ENCODE data around the gene NCOA4.
"Not testable (repeated sequence)": the region's sequence is repeated elsewhere in the genome, so short reads cannot be mapped to it uniquely, and the experiment has no call there.

NCOA4 gene

DNA sequence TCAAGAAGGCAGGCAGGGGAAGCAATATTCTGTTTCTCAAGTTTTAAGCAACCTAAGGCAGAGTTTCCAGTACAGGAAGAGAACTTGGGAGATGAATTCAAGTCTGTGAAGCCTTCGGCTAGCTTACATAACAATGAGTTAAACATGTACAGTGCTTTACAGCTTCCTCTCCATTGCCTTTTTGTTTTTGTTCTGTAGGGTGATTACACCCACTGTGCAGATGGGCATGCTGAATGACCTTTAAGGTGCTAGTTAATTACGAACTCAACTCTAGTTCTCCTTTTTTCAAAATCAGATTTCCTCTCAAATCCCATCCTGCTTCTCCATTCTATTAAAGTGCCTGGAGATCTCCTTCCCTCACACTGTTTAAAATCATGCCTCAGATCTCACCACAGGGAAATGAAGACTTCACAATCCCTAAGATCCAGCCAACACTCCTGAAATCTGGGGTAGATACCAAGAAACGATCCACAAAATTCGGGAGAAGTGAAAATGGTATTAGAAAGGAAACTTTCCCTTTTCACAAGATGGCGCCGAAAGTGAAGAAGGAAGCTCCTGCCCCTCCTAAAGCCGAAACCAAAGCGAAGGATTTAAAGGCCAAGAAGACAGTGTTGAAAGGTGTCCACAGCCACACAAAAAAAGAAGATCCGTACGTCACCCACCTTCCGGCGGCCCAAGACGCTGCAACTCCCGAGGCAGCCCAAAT is 32.5 kb upstream of the NCOA4 start:
- no peaks in the 10 kb centered on the region for H3K36me3 ChIP-seq (replicated peaks)
- no peaks in the 10 kb centered on the region for H3K27me3 ChIP-seq (ENCODE audit: low read depth)
- H3K9me3 ChIP-seq, result no peaks in the 10 kb centered on the region
- H3K4me3 ChIP-seq, result no peak overlapping the region
- in situ Hi-C loops (cut with MboI; ENCODE audit: low sequenced_read_pairs), result no loop called here
- H3K4me1 ChIP-seq, result no peaks in the 10 kb centered on the region
- no peak for DNase-seq (ENCODE audit: low spot score in 2 of 2)

DNA sequence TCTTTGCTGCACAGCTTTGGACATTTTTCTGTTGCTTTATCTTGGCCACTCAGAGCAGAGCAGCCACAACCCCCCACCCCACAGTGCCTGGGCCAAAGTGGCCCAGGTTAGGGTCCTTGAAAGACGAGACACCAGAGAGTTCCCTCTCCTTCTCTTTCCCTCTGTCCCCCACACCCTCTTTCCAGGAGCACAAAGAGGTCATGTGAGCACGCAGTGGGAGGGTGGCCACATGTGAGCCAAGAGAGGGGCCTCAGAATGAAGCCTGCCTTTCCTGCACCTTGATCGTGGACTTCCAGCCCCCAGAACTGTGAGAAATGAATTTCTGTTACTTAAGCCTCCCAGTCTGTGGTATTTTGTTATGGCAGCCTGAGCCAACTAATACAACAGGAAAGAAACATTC is 30.3 kb upstream of the NCOA4 start:
- Histone ChIP-seq H3K4me1 (no peaks in the 10 kb centered on the region), H3K36me3 (replicated peaks) (no peaks in the 10 kb centered on the region), H3K27me3 (ENCODE audit: low read depth) (no peaks in the 10 kb centered on the region), H3K4me3 (no peak overlapping the region), H3K9me3 (no peaks in the 10 kb centered on the region)
- in situ Hi-C loops (cut with MboI; ENCODE audit: low sequenced_read_pairs), result no loop called here
- DNase-seq (ENCODE audit: low spot score in 2 of 2), result no peak

DNA sequence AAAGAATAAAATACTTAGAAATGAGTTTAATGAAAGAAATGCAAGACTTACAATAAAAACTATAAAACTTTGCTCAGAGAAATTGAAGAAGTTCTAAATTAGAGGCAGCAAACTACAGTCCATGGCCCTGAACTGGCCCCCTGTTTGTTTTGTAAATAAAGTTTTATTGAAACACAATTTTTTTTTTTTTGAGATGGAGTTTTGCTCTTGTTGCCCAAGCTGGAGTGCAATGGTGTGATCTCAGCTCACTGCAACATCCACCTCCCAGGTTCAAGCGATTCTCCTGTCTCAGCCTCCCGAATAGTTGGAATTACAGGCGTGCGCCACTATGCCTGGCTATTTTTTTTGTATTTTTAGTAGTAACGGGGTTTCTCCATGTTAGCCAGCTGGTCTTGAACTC is 27.5 kb upstream of the NCOA4 start:
- H3K4me3 ChIP-seq; H3K9me3 ChIP-seq; H3K27me3 ChIP-seq (ENCODE audit: low read depth); H3K36me3 ChIP-seq (replicated peaks); H3K4me1 ChIP-seq; DNase-seq (ENCODE audit: low spot score in 2 of 2); in situ Hi-C loops (cut with MboI; ENCODE audit: low sequenced_read_pairs): not testable (repeated sequence)

DNA sequence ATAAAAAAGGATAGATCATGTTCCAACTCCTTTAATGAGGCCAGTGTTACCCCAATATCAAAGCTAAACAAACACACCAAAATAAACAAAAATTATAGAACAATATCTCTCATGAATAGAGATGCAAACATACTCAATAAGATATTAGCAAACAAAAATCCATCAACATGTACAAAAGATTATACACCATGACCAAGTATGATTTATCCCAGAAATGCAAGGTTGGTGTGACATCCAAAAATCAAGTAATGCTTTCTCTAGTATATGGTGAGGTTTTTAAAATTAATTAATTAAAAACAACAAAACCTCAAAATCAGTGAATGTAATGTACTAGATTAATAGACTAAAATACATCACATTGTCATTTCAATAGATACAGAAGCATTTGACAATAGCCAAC is 26.6 kb upstream of the NCOA4 start:
- no peak overlapping the region for H3K4me3 ChIP-seq
- H3K27me3 ChIP-seq (ENCODE audit: low read depth), result no peaks in the 10 kb centered on the region
- no peaks in the 10 kb centered on the region for H3K36me3 ChIP-seq (replicated peaks)
- no peaks in the 10 kb centered on the region for H3K9me3 ChIP-seq
- no peaks in the 10 kb centered on the region; the same call in 1 of the 2 replicates for H3K4me1 ChIP-seq
- in situ Hi-C loops (cut with MboI; ENCODE audit: low sequenced_read_pairs), result no loop called here
- no peak for DNase-seq (ENCODE audit: low spot score in 2 of 2)

DNA sequence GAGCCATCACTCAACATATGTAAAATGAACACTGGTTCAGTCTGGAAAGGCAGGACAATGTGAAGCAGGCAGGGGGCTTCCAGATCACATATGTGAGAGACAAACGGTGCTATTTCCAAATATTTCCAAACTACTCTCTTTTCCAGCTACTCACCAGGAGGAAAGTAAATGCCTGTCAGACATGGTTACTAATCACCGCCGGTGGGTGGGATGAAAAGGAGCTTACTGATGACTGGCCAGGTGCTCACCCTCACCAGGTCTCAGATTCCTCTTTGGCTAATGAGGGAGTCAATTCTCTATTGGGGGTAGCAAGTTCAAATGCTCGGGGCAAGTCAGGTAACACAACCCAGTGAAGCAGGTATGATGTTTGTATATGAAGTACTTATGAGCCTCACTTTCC is 25.3 kb upstream of the NCOA4 start:
- no peaks in the 10 kb centered on the region for H3K27me3 ChIP-seq (ENCODE audit: low read depth)
- no peaks in the 10 kb centered on the region; the same call in 1 of the 2 replicates for H3K4me1 ChIP-seq
- no peak overlapping the region for H3K4me3 ChIP-seq
- H3K36me3 ChIP-seq (replicated peaks), result no peaks in the 10 kb centered on the region
- in situ Hi-C loops (cut with MboI; ENCODE audit: low sequenced_read_pairs), result no loop called here
- H3K9me3 ChIP-seq, result no peaks in the 10 kb centered on the region
- DNase-seq (ENCODE audit: low spot score in 2 of 2), result no peak

DNA sequence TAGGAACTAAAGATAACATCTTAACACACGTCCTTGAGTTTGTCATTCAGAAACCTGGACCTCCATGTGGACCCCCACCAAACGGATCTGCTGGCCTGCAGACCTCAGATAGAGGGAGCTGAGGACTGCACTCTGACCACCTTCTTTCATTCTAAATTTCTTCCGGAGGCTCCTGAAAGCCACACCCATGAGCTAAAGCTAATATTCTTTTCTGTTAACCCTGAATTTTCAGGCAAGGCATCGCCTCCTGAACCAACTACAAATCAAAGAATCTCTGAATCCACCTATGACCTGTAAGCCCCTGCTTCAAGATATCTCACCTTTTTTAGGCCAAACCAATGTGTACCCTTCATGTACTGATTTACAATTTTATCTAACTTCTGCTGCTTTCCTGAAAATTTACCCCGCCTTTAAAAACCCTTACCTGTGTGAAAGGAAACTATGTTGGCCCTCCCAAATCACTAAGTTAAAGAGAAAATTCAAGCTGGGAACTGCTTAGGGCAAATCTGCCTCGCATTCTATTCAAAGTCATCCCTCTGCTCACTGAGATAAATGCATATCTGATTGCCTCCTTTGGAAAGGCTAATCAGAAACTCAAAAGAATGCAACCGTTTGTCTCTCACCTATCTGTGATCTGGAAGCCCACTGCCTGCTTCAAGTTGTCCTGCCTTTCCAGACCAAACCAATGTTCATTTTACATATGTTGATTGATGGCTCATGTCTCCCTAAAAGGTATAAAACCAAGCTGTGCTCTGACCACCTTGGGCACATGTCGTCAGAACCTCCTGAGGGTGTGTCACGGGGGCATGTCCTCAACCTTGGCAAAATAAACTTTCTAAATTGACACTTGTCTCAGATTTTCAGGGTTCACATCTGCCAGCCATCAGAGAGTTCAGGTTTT is 23.4 kb upstream of the NCOA4 start:
- Histone ChIP-seq H3K4me3 (no peak overlapping the region), H3K4me1 (no peaks in the 10 kb centered on the region; the same call in 1 of the 2 replicates), H3K9me3 (no peaks in the 10 kb centered on the region), H3K27me3 (ENCODE audit: low read depth) (no peaks in the 10 kb centered on the region), H3K36me3 (replicated peaks) (no peaks in the 10 kb centered on the region)
- DNase-seq (ENCODE audit: low spot score in 2 of 2), result no peak
- in situ Hi-C loops (cut with MboI; ENCODE audit: low sequenced_read_pairs), result no loop called here

DNA sequence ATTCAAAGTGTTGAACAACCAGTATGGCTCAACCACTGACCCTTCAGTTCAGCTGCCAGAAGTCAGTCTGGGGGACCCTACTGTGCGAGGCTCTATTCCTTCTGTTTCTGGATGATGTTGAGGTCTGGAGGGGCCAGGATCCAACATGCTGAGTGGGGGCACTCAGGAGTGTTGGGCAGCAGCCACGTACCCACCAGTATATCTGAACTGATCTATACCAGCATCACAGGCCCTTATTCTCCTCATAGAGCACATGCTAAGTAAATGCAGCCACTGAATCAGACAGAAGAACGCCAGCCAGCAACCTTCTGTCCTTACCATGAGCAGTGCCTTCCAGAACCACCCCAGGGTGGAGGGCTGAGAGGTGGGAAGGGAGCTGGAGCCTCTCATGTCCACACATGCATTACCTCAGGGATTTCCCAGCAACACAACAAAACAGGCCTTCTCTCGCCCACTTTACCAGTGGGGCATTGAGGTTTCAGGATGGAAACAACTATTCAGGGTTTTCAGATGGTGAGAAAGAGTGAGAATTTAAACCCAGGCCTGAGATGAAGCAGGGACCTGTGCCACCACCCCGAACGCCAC is 22.5 kb upstream of the NCOA4 start:
- no peaks in the 10 kb centered on the region; the same call in 1 of the 2 replicates for H3K4me1 ChIP-seq

DNA sequence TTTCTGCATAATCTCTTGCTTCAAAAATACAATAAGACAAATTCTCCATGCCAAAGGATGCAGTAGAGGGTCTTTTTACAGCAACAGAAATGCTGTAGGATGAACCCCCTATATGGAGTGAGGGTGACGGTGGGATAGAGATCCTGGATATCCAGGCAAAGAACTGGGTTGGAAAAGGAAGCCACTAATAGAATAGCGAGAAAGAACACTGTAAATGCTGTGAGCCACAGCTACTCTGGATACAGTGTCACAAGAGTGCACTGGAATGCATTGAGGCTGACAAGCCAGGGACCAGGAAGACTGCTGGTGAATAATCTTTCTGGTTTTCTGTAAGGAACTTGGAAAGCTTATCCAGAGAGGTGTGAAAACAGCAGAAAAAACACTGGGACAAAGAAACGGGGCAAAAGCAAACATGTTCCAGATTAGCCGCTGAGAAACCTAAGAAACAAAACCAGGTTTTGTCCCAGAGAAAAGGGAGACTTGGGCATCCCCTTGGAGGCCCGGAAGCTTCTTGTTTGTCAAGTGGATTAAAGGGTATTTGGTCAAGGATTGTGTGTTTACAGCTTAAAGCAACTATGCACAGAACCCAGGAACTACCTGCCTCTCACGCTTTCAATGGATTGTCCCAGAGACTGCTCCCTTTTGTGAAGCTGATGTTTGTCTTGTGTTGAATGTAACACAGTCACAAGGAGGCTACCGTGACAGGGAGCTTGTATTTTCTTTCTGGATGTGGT is 21.8 kb upstream of the NCOA4 start:
- H3K27me3 ChIP-seq (ENCODE audit: low read depth), result no peaks in the 10 kb centered on the region
- no peaks in the 10 kb centered on the region; the same call in 1 of the 2 replicates for H3K4me1 ChIP-seq
- H3K36me3 ChIP-seq (replicated peaks), result no peaks in the 10 kb centered on the region
- in situ Hi-C loops (cut with MboI; ENCODE audit: low sequenced_read_pairs), result no loop called here
- no peaks in the 10 kb centered on the region for H3K9me3 ChIP-seq
- H3K4me3 ChIP-seq, result no peak overlapping the region
- peak; percentile 30 to 46 for DNase-seq (ENCODE audit: low spot score in 2 of 2)

More for the DNA sequence above, 22.5 kb upstream of the NCOA4 start:
- Histone ChIP-seq H3K9me3 (no peaks in the 10 kb centered on the region), H3K27me3 (ENCODE audit: low read depth) (no peaks in the 10 kb centered on the region), H3K36me3 (replicated peaks) (no peaks in the 10 kb centered on the region), H3K4me3 (no peak overlapping the region)
- in situ Hi-C loops (cut with MboI; ENCODE audit: low sequenced_read_pairs), result no loop called here
- no peak for DNase-seq (ENCODE audit: low spot score in 2 of 2)

DNA sequence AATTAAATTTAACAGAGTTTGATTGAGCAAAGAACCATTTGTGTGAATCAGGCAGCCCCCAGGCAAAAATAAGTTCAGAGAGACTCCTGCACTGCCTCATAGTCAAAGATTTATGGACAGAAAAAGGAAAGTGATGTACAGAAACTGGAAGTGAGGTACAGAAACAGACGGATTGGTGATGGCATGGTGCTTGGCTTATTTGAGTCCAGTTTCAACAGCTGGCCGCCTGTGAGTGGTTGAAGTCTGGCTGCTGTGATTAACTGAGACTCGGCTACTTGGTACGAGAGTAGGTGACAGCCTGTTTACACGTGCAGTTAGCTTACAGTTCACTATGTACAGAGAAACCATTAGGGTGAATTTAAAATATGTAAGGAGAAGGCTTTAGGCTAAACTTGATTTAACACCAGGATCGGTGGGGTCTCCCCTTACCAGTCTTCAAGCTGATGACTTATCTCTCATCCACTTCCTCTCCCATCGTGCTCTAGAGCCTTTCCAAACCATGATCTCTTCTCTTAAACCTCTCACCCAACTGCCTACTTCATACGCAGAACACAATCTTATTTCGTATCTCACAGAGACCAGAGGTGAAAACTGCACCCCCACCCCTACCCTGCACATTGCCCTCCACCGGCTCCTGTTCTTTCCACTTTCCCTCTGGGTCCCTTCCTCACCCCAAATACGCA is 20.7 kb upstream of the NCOA4 start:
- H3K4me3 ChIP-seq, result no peak overlapping the region
- no peak for DNase-seq (ENCODE audit: low spot score in 2 of 2)
- H3K9me3 ChIP-seq, result no peaks in the 10 kb centered on the region
- in situ Hi-C loops (cut with MboI; ENCODE audit: low sequenced_read_pairs), result no loop called here
- no peaks in the 10 kb centered on the region for H3K36me3 ChIP-seq (replicated peaks)
- no peaks in the 10 kb centered on the region; the same call in 1 of the 2 replicates for H3K4me1 ChIP-seq
- H3K27me3 ChIP-seq (ENCODE audit: low read depth), result no peaks in the 10 kb centered on the region; the same call in 1 of the 2 replicates

DNA sequence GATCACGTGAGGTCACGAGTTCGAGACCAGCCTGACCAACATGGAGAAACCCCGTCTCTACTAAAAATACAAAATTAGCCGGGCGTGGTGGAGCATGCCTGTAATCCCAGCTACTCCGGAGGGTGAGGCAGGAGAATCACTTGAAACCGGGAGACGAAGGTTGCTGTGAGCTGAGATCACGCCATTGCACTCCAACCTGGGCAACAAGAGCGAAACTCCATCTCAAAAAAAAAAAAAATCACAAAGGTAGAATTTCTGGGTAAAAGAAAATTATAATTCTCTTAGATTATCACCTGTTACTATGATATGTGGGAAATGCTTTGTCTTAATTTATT is 19.0 kb upstream of the NCOA4 start:
- DNase-seq (ENCODE audit: low spot score in 2 of 2); H3K27me3 ChIP-seq (ENCODE audit: low read depth); H3K36me3 ChIP-seq (replicated peaks); H3K9me3 ChIP-seq; H3K4me3 ChIP-seq; H3K4me1 ChIP-seq; in situ Hi-C loops (cut with MboI; ENCODE audit: low sequenced_read_pairs): not testable (repeated sequence)

DNA sequence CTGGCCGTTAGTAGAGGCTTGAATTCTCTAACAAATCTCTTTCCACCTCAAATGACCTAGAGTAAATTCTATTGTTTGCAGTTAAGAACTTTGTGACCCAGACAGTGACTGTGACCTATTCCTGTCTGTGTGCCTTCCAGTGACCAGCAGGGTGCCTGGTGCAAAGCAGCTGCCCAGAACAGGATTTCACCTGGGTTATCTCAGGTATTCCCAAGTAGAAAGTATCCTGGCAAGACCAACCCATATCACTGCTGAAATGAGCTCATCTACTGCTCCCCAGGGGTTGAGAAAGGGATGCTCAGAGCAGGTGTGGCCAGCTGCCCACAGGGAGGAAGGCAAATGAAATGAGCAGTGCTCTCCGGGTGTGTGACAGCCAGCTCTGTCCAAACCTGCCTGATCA is 17.7 kb upstream of the NCOA4 start:
- no peaks in the 10 kb centered on the region for H3K9me3 ChIP-seq
- H3K36me3 ChIP-seq (replicated peaks), result no peaks in the 10 kb centered on the region
- DNase-seq (ENCODE audit: low spot score in 2 of 2), result no peak
- in situ Hi-C loops (cut with MboI; ENCODE audit: low sequenced_read_pairs), result no loop called here
- H3K4me1 ChIP-seq, result no peaks in the 10 kb centered on the region; the same call in 1 of the 2 replicates
- H3K4me3 ChIP-seq, result no peak overlapping the region
- H3K27me3 ChIP-seq (ENCODE audit: low read depth), result no peaks in the 10 kb centered on the region; the same call in 1 of the 2 replicates

DNA sequence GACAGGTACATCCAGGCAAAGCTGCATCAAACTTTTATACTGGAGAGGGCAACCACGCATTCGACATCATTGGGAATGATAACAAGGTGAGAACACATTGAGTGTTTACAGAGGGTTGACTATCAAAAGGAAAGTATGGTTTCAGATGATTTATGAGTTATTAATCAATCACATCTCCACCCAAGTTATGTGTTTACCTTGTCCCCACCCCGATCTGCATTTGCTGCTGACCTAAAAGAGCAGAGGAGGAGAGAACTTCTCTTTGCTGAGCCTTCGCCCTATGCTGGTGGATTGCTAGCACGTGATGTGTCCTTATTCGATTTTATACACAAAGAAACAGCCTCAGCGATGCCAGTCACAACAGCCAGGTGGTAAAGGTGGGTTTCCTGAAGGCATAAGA is 15.8 kb upstream of the NCOA4 start, which contains the start of gene MSMB:
MSMB (minus strand) TSS at position 9 of the 400 bp plus-strand sequence. CDS start 32 bp downstream, outside the sequence.
- H3K4me1 ChIP-seq, result peaks cover 2% of the 10 kb centered on the region; the same call in 1 of the 2 replicates
- H3K36me3 ChIP-seq (replicated peaks), result no peaks in the 10 kb centered on the region
- in situ Hi-C loops (cut with MboI; ENCODE audit: low sequenced_read_pairs), result no loop called here
- no peak for DNase-seq (ENCODE audit: low spot score in 2 of 2)
- H3K9me3 ChIP-seq, result no peaks in the 10 kb centered on the region
- no peak within 1 kb of the TSS for H3K4me3 ChIP-seq
- no peaks in the 10 kb centered on the region; the same call in 1 of the 2 replicates for H3K27me3 ChIP-seq (ENCODE audit: low read depth)

DNA sequence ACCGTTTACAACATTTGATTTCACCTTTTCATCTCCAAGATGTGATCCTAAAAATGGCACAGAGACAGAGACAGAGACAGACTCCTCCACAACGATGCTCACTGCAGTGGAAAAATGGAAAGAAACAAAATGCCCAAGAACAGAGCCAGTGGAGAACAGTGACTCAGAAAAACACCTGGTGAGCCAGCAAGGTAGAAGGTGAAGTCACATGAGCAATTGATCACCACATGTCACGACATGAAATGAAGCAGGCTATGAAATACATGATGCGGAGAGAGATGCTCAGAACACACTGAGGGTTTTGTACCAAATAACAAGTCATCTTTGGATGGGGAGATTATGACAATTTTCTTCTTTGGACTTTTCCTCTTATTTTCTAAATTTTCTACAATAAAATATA is 12.1 kb upstream of the NCOA4 start:
- DNase-seq (ENCODE audit: low spot score in 2 of 2), result no peak
- H3K9me3 ChIP-seq, result no peaks in the 10 kb centered on the region
- peaks cover 2% of the 10 kb centered on the region; the same call in 1 of the 2 replicates for H3K4me1 ChIP-seq
- in situ Hi-C loops (cut with MboI; ENCODE audit: low sequenced_read_pairs), result no loop called here
- H3K36me3 ChIP-seq (replicated peaks), result no peaks in the 10 kb centered on the region
- H3K4me3 ChIP-seq, result no peak overlapping the region
- H3K27me3 ChIP-seq (ENCODE audit: low read depth), result no peaks in the 10 kb centered on the region; the same call in 1 of the 2 replicates

Measured in HAP-1 (cell line).